Thymus (tissue), 11 donors: ENCODE results near the gene CARMIL1. TPM values are rescaled to one million over a fixed set of nuclear protein-coding genes. Genes with fewer than 3 reads are reported as not detected.

ENCODE experiments used
- DNase-seq, 9 donors: peaks; one replicate each; pipeline ENCODE4 v3.0.0-alpha.2; 2013; ENCODE audit warnings: low spot score in 9 of 9, low read depth in 6 of 9, missing footprints in 1 of 9
- H3K27ac ChIP-seq, 2 donors: one replicate each; pipeline ENCODE4 v1.5.1; 2013; ENCODE audit warnings: control low read depth in 1 of 2, low read depth in 1 of 2, low read length in 1 of 2, mild to moderate bottlenecking in 1 of 2, moderate library complexity in 1 of 2
- H3K27me3 ChIP-seq, 2 donors: one replicate each; pipeline ENCODE4 v1.5.1; 2013; ENCODE audit warnings: low read length in 1 of 2; ENCODE audit not compliant: control insufficient read depth in 2 of 2, insufficient read depth in 1 of 2
- H3K36me3 ChIP-seq, 2 donors: one replicate each; pipeline ENCODE4 v1.5.1; 2013; ENCODE audit warnings: low read length in 1 of 2, mild to moderate bottlenecking in 1 of 2, moderate library complexity in 1 of 2; ENCODE audit not compliant: control insufficient read depth in 2 of 2, insufficient read depth in 2 of 2
- H3K4me1 ChIP-seq, 2 donors: one replicate each; pipeline ENCODE4 v1.5.1; 2013; ENCODE audit warnings: low read length in 2 of 2; ENCODE audit not compliant: control insufficient read depth in 2 of 2, insufficient read depth in 2 of 2
- H3K4me3 ChIP-seq, 2 donors: one replicate each; pipeline ENCODE4 v1.5.1; 2013; ENCODE audit warnings: low read length in 2 of 2, control low read depth in 1 of 2, mild to moderate bottlenecking in 1 of 2
- H3K9me3 ChIP-seq, 2 donors: one replicate each; pipeline ENCODE4 v1.5.1; 2013; ENCODE audit warnings: low read length in 1 of 2, mild to moderate bottlenecking in 1 of 2; ENCODE audit not compliant: control insufficient read depth in 2 of 2, insufficient read depth in 1 of 2
- WGBS: extraction: QIAGEN DNeasy Blood & Tissue Kit; methylation state at CpG from one replicate; pipeline ENCODE4 v1.1.7; 2013; 5-methylcytosine and 5-hydroxymethylcytosine counted together
- polyA plus RNA-seq: library from polyadenylated mRNA; stranded (reverse); fragments of 200-250 nt; gene quantifications from one replicate; pipeline ENCODE4 v1.2.3, GENCODE V29; 2013
- total RNA-seq: library from RNA; stranded (reverse); fragments of 120-200 nt; gene quantifications from one replicate; pipeline ENCODE4 v1.2.4, GENCODE V29; 2013
- donor health status: healthy.

CARMIL1 gene
- total and polyA plus RNA-seq, 2 donors, result 17.4 to 29.9 TPM

- Histone ChIP-seq H3K27ac (no peak overlapping the region), H3K36me3 (peaks cover 7 to 14% of the 10 kb centered on the region in 2 donors), H3K9me3 (no peaks in the 10 kb centered on the region), H3K4me1 (peaks cover 0 to 4% of the 10 kb centered on the region in 2 donors), H3K4me3 (no peak overlapping the region), H3K27me3 (no peaks in the 10 kb centered on the region)
- DNase-seq, result no peak
- 29% methylated on average over 4 of the region's 4 CpGs for WGBS
Measured at GRCh38 chr6:25536781-25537180, 257.6 kb downstream of the CARMIL1 start.

- no peak overlapping the region for H3K27ac ChIP-seq
- H3K9me3 ChIP-seq, result no peaks in the 10 kb centered on the region
- H3K4me1 ChIP-seq, result peaks cover 0 to 4% of the 10 kb centered on the region in 2 donors
- H3K36me3 ChIP-seq, result peaks cover 7 to 14% of the 10 kb centered on the region in 2 donors
- H3K4me3 ChIP-seq, result no peak overlapping the region
- H3K27me3 ChIP-seq, result no peaks in the 10 kb centered on the region
- DNase-seq, result peak in 1 of 9 donors; percentile 16
- WGBS, result 38% methylated on average over 8 of the region's 8 CpGs
Measured at GRCh38 chr6:25537349-25538018, 258.3 kb downstream of the CARMIL1 start.

- WGBS, result 97% methylated on average over 1 of the region's 1 CpG
- no peak for DNase-seq
- Histone ChIP-seq H3K4me3 (no peak overlapping the region), H3K36me3 (peaks cover 7 to 10% of the 10 kb centered on the region in 2 donors), H3K27ac (no peak overlapping the region), H3K9me3 (no peaks in the 10 kb centered on the region), H3K27me3 (no peaks in the 10 kb centered on the region), H3K4me1 (peaks cover 0 to 4% of the 10 kb centered on the region in 2 donors)
Measured at GRCh38 chr6:25541228-25541627, 262.1 kb downstream of the CARMIL1 start.

- Histone ChIP-seq H3K27ac (no peak overlapping the region), H3K9me3 (no peaks in the 10 kb centered on the region), H3K4me1 (no peaks in the 10 kb centered on the region), H3K36me3 (peaks cover under 1 to 10% of the 10 kb centered on the region in 2 donors), H3K4me3 (no peak overlapping the region), H3K27me3 (no peaks in the 10 kb centered on the region)
- no peak for DNase-seq
- 74% methylated on average over 1 of the region's 1 CpG for WGBS
Measured at GRCh38 chr6:25542984-25543910, 264.1 kb downstream of the CARMIL1 start.

- peaks cover 0 to under 1% of the 10 kb centered on the region in 2 donors for H3K36me3 ChIP-seq
- H3K27me3 ChIP-seq, result no peaks in the 10 kb centered on the region
- no peak overlapping the region for H3K4me3 ChIP-seq
- no peaks in the 10 kb centered on the region for H3K9me3 ChIP-seq
- H3K27ac ChIP-seq, result no peak overlapping the region
- DNase-seq, result no peak
- H3K4me1 ChIP-seq, result no peaks in the 10 kb centered on the region
Measured at GRCh38 chr6:25544833-25545232, 265.7 kb downstream of the CARMIL1 start.

- no peak overlapping the region for H3K4me3 ChIP-seq
- WGBS, result 72% methylated on average over 2 of the region's 2 CpGs
- DNase-seq, result no peak
Measured at GRCh38 chr6:25547797-25548196, 268.6 kb downstream of the CARMIL1 start.

GRCh38 chr6:25548451-25548850 lies 269.3 kb downstream of the CARMIL1 start:
- Histone ChIP-seq H3K36me3 (peaks cover 0 to 4% of the 10 kb centered on the region in 2 donors), H3K4me3 (no peak overlapping the region), H3K27ac (no peak overlapping the region), H3K27me3 (no peaks in the 10 kb centered on the region), H3K4me1 (no peaks in the 10 kb centered on the region), H3K9me3 (no peaks in the 10 kb centered on the region)
- 97% methylated on average over 2 of the region's 2 CpGs for WGBS
- no peak for DNase-seq

More at GRCh38 chr6:25547797-25548196, 268.6 kb downstream of the CARMIL1 start:
- Histone ChIP-seq H3K27me3 (no peaks in the 10 kb centered on the region), H3K4me1 (no peaks in the 10 kb centered on the region), H3K9me3 (no peaks in the 10 kb centered on the region), H3K27ac (no peak overlapping the region), H3K36me3 (peaks cover 0 to 4% of the 10 kb centered on the region in 2 donors)

- WGBS, result 96% methylated on average over 11 of the region's 11 CpGs
- H3K4me3 ChIP-seq, result no peak overlapping the region
Measured at GRCh38 chr6:25550631-25551030, 271.5 kb downstream of the CARMIL1 start.

GRCh38 chr6:25553502-25553901 lies 274.3 kb downstream of the CARMIL1 start:
- H3K9me3 ChIP-seq, result no peaks in the 10 kb centered on the region
- H3K27ac ChIP-seq, result no peak overlapping the region
- WGBS, result 96% methylated on average over 3 of the region's 3 CpGs
- no peaks in the 10 kb centered on the region for H3K4me1 ChIP-seq
- H3K4me3 ChIP-seq, result no peak overlapping the region
- no peak for DNase-seq
- no peaks in the 10 kb centered on the region for H3K27me3 ChIP-seq
- peaks cover 0 to 9% of the 10 kb centered on the region in 2 donors for H3K36me3 ChIP-seq

More at GRCh38 chr6:25550631-25551030, 271.5 kb downstream of the CARMIL1 start:
- Histone ChIP-seq H3K9me3 (no peaks in the 10 kb centered on the region), H3K27ac (no peak overlapping the region), H3K36me3 (peaks cover 0 to 4% of the 10 kb centered on the region in 2 donors), H3K27me3 (no peaks in the 10 kb centered on the region), H3K4me1 (no peaks in the 10 kb centered on the region)
- DNase-seq, result no peak
